Heart left ventricle (tissue), 13 donors: ENCODE results near the gene ASH1L.

ENCODE experiments used
- POLR2A ChIP-seq, 2 donors: fragments of 450-650 bp; IDR thresholded peaks; one replicate each; pipeline ENCODE4 v1.6.1; 2017; ENCODE audit warnings: antibody characterized with exemption in 2 of 2, mild to moderate bottlenecking in 2 of 2, moderate library complexity in 2 of 2
- TF ChIP-seq, protein P1 (sequence below), 12 donors: fragments of 200-600 bp; sonication (generic) in 4 of 12; IDR thresholded peaks; one replicate each; pipeline versions ENCODE4 v1.5.0 to v1.8.0; 2018 to 2022; ENCODE audit warnings: antibody characterized with exemption in 12 of 12, mild to moderate bottlenecking in 5 of 12
- donor health status: ischemic (EF 13 %, LVEDD 7.1; RV severe dilation, severe dysfunction).
- donor health status: DM: no; HTN: yes; CAD: no.
- donor health status: DM: no; HTN: no; CAD: no.
- donor health status: ischemic (EF 25% LVEDD 6.9; RV normal size, moderate dysfunction).
- donor health status: ischemic (EF 25% LVEDD 5.7; RV mildly dilated, moderate dysfunction).
- donor health status: ischemic (EF 35%, LVEDD 5.7; RV mildly dilated, moderate dysfunction).
- donor health status: nonischemic (EF 11% LVEDD 7.7; RV severe dilation, severe dysfunction).
- donor health status: DM: yes; HTN: yes; CAD: no.
- donor health status: PGD.
- donor health status: ischemic (EF 29% LVEDD 5.4; RV normal size, mild dysfunction).
- donor health status: nonischemic (EF 23%, LVEDD 6.1; RV moderate dilation, normal function).

DNA sequence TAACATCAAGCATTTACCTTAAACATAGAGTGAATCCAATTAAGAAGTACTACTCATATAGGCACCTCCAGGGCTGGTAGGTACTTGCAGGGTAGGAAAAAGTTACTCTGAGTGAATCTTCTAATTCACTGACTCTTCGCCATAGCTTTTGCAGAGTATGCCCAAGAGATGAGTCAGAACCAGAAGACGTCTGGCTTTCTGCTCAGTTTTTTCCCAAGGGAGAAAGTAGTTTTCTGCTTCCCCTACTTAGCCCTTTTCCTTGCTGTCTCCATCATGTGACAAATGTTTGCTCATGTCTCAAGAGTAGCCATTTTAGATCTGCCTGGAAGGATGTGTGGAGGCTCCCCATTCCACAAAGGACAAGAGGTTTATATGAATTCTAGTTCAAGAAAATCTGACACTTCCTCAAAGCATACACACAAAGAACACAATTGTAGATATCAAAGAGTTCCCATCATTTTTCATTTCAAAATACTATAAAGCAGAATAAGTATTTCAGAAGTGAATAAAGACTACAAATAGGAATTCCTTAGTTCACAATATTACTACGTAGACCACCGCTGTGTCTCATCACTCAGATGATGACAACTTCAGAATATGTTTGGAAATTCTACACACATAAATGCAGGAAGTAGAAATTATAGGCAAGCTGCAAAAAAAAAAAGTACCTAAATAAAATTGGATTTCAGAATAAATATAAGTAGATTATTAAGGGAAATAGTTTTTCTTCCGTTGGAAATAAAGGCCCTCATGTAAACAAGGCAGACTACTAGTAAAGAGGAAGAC lies 98.5 kb downstream of the ASH1L start:
- TF ChIP-seq, protein P1, sequence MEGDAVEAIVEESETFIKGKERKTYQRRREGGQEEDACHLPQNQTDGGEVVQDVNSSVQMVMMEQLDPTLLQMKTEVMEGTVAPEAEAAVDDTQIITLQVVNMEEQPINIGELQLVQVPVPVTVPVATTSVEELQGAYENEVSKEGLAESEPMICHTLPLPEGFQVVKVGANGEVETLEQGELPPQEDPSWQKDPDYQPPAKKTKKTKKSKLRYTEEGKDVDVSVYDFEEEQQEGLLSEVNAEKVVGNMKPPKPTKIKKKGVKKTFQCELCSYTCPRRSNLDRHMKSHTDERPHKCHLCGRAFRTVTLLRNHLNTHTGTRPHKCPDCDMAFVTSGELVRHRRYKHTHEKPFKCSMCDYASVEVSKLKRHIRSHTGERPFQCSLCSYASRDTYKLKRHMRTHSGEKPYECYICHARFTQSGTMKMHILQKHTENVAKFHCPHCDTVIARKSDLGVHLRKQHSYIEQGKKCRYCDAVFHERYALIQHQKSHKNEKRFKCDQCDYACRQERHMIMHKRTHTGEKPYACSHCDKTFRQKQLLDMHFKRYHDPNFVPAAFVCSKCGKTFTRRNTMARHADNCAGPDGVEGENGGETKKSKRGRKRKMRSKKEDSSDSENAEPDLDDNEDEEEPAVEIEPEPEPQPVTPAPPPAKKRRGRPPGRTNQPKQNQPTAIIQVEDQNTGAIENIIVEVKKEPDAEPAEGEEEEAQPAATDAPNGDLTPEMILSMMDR (IDR thresholded peaks at IDR 0.05): no peak
- TF ChIP-seq POLR2A (IDR thresholded peaks at IDR 0.05): no peak
